NCI-H524 treated with DMSO at 0.1 percent for 48 hours (cell line): ENCODE results near the gene SPATA18.
"Not testable (repeated sequence)": the region's sequence is repeated elsewhere in the genome, so short reads cannot be mapped to it uniquely, and the experiment has no call there.

Experiments used
- DNase-seq: peaks from one replicate; lab custom pipeline; 2025; lab: John Stamatoyannopoulos, UW

Gene SPATA18

DNA sequence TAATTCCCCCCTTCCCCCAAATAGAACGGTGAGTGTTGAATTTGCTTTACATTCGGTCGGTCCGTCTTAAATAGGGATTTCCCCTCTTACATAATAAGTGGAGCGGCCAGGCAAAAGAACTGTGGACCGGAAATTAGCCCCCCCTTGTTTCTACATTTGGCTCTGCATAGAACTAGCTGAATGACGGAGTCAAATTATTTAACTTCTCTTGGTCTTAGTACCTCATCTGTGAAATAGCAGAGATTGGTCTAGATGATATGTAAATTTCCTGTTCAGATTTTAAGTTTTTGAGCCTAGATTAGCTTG, 1.3 kb downstream of the SPATA18 start:
- no peak for DNase-seq

DNA sequence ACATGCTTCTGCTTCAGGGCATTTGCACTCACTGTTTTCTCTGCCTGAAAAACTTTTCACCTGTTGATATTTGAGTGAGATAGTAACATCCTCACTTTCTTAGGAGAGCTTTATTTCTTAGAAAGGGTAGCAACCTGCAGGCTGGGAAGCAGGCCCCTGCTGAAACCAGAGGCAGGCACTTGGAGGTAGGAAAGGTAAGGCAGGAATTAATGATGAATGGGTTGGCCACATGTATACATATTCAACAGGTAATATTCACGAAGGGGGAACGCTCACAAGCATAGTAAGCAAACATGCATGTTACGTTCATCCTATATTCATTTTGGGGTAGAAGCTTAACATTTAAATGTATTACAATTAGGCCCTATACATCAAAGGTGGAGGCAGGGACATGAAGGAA, 3.1 kb downstream of the SPATA18 start:
- no peak for DNase-seq

DNA sequence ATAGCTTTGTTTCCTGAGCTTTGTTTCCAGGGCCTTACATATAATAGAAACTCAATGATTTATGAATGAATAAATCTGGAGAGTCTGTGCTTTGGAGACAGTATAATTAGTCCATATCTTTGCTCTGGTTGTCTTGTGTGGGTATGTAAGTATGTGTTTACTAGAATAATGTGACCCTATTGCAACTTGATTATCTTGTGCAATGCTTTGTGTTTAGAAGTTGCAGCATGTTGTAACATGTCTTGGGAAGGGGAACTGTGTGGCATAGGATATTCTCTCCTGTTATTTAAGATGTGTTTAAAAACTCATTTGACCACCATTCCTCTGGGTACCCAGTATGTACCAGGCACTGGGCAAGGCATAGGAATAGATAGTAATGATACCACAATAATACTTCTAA, 6.1 kb downstream of the SPATA18 start:
- DNase-seq, result no peak

DNA sequence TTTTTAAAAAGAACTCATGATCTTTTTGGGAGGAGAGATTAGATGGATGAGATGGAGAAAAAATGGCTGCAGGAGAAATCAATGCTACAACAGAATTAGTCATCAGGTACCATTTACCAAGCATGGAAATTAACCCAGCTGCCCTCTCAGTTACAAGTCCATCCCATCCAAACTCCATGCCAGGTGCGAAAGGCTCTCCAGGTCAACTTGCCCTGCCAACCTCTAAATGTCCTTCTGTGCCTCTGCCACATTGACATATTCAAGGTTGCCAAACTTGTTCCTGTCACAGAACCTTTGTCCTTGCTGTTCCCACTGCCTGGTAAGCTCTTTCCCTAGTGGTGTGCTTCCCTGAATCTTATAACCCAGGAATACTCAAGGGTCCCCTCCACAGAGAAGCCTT, 7.2 kb downstream of the SPATA18 start:
- DNase-seq, result no peak

DNA sequence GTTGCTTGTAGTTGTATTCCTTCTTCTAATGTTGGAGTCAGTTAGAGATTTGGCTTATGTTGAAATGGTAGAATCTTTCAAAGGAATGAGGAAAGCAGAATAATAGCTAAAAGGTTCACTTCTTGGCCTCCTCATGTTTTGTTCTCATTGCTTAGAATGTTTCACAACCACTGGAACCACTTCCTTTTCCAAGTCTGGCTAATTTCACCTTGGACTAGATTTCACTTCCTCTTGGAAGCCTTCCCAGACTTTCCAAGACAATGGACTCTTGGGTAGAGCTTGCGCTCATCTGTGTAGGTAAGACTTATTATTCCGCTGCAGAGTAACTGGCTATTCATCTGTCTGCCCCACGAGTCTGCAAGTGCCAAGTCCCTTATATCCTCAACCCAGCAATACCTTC, 8.3 kb downstream of the SPATA18 start:
- DNase-seq, result no peak

DNA sequence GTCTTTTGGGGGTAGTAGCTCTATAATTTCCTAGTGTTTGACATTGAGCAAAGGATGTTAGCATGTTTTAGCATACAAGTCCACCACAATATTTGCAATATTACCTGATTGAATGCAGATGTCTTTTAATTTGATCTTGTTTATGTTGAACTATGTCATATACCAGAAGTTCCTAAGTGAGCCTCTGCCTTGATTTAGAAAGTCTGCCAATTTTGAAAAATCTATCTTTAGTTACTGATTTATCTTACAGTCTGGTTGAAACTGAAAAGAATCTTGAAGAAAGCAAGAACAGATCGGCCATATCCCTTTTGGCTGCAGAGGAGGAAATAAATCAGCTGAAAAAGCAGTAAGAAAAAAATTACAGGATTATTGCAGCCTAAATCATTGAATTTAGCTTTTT, 18.5 kb downstream of the SPATA18 start:
- DNase-seq, result no peak

DNA sequence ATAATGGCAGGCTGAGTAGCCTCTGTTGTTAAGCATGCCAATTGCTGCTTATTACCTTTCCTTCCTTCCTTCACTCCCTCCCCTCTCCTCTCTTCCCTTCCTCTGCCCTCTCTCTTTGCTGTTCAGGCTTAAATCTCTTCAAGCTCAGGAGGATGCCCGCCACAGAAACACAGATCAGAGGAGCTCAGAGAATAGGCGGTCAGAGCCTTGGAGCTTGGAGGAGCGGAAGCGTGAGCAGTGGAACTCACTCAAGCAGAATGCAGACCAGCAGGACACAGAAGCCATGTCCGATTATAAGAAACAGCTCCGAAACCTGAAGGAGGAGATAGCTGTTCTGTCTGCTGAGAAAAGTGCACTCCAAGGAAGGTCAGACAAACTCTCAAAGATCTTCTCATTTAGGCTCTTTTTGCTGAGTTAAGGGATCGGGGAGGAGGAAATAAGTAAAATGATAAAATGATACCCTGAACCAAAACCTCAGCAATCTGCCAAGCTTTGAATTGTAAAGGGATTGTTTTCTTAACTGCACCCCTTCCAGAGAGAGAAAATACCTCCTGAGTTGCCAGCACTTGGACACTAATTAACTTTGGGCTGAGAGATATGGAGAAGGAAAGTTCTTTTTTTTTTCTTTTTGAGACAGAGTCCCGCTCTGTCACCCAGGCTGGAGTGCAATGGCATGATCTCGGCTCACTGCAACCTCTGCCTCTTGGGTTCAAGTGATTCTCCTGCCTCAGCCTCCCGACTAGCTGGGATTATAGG, 20.9 kb downstream of the SPATA18 start:
- no peak for DNase-seq

DNA sequence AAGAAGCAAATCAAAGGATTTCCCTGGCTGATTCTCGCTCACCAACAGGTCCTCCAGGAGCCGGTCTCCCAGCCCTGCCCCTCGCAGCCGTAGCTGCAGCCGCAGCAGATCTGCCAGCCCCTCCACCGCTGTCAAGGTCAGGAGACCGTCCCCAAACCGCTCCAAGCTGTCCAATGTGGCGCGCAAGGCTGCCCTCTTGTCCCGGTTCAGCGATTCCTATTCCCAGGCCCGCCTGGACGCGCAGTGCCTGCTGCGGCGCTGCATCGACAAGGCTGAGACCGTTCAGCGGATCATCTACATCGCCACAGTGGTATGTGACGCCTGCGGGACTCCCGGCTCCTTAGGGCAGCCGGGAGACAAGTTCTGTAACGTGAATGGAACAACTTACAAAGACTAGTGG, 25.6 kb downstream of the SPATA18 start:
- no peak for DNase-seq

DNA sequence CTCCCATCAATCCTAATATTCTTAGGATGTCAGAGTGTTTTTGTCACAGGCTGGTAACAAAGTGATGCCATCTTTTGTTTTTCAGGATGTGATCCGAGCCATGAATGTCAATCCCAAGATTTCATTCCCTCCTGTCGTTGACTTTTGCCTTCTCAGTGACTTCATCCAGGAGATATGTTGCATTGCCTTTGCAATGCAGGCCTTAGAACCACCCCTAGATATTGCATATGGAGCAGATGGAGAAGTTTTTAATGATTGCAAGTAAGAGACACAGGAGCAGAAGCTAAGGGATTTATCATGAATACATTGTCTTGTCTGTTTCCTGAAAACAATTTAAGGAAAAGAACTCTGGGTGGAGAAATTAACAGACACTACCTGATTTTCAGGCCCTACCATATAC, 28.6 kb downstream of the SPATA18 start:
- no peak for DNase-seq

DNA sequence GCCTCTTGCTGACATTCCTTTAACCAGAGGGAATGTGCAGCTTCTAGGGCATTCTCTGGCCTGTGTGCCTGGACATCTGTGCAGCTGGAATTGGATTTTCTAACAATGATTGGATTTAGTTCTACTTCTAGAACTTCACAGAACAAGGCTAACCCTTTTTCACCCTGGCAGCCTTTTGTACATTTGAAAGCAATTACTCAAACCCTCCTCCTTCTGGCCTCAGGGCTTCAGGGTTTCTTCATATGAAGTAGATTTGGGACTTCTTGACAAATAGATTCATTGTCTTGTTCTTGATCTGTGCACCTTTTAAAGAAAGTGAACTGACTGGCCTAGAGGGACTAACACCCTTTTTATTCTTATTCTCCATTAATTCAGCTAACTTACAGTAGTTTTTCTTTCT, 30.1 kb downstream of the SPATA18 start:
- no peak for DNase-seq

DNA sequence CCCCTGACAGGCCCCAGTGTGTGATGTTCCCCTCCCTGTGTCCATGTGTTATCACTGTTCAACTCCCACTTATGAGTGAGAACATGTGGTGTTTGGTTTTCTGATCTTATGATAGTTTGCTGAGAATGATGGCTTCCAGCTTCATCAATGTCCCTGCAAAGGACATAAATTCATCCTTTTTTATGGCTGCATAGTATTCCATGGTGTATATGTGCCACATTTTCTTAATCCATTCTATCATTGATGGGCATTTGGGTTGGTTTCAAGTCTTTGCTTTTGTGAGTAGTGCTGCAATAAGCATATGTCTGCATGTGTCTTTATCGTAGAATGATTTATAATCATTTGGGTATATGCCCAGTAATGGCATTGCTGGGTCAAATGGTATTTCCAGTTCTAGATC, 35.3 kb downstream of the SPATA18 start:
- not testable (repeated sequence) for DNase-seq

DNA sequence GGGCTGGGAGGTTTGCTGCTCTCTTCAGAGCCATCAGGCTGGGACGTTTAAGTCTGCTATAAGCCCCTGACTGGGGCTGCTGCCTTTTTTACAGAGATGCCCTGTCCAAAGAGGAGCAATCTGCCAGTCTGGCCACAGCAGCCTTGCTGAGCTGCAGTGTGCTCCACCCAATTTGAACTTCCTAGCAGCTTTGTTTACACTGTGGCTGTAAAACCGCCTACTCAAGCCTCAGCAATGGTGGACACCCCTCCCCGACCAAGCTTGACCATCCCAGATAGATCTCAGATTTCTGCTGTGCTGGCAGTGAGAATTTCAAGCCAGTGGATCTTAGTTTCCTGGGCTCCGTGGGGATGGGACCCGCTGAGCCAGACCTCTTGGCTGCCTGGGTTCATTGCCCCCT, 40.7 kb downstream of the SPATA18 start:
- no peak for DNase-seq

DNA sequence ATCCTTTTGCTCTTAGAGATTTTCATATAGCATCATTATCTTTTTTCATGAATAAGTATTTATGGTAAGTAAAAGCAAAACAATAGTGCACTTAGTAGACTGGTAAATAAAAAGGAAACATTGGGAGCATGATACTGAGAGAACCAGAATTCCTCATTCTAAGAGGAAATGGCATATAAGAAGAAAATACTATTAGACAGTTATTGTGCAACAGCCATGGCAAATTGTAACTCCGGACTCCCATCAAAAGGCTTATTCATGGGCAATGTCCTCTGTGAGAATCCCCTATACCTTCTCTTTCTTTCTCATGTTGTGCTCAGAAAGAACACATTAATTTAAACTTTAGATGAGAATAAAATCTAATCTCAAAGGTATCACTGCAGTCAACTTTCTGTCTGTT, 42.4 kb downstream of the SPATA18 start:
- no peak for DNase-seq

DNA sequence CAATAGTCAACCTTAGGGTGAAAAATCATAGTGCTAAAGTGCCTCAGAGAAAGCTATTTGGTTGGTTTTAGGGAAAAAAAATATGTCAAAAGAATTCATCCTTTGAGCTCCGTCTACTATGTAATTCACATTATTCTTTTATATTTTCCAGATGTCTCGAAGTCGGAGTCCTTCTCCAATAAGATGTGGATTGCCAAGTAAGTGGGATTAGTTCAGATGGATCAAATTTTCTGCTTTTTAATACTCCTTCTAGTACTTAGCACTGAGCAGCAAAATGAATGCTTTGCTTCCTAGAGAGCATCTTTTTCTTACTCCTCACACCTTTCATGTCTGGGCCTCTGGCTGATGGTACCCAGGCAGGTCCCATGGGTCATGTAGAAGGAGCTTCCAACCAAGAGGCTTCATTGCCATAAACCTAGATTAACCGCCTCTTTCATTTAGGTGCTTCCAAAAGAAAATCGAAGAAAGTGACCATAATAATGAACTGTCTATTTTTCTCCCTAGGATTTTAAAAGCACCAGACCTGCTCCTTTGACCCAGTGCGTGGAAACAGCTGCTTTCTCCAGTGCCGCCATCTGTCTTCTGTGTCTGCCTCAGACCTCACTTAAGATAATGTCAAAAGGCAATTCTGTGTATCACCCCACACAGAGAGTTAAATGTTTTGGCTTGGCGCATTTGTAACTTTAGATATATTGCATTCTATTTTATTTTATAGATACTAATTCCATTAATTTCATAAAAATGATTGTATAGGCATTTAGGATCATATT, 43.5 kb downstream of the SPATA18 start:
- DNase-seq, result peak; percentile 25

DNA sequence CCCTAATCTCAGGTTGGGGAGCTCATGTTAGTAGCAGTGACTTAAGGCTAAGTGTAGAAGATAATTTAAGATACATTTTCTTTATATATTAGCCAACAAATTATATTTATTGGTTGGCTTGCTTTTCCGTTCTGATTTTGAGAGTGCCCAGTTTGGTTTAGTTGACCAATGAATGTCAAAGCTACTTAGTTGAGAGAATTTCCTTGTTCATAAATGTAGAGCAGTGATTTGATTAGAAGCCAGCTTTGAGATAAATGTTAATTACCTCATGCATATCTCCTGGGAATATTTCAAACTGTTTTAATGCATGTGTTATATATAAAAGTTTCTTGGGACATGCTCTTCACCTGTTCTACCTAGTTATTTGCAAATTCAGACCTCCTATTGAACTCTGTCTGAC, 44.3 kb downstream of the SPATA18 start:
- no peak for DNase-seq

DNA sequence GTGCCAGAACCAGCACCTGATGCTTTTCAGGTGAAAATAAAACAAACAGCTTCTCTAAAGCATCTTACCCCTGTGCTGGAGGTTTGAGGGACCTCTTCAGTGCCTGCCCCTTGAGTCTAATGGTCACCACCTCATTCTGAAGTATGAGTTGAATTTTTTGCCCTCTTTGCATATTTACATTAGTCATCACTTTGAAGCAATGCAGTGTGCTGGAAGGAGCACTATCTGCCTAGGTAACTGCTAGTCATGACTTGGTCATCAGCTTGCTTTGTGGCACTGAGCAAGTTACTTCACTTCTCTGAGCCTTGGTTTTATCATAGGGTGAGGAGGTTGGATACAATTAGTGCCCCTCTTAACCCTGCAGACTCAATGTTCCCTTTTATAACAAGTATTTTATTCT, 44.9 kb downstream of the SPATA18 start:
- no peak for DNase-seq

DNA sequence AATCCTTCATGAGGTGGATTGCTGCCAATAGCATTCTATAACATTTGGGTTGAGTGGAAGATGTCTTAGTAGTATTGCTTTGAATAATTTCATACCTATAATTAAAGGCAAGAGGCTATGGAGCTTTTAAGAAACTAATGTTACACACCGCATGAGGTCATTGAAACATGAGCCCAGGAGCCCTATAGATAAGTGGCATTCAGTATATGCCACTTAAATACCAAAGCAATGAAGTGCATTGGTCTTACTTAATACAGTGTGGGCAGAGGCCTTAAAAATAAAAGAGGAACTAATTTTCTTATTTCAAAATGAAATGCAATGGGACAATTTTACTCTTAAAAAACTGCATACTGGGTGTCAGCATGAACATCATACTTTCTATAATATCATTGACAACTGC, 47.5 kb downstream of the SPATA18 start:
- peak; percentile 93 for DNase-seq

DNA sequence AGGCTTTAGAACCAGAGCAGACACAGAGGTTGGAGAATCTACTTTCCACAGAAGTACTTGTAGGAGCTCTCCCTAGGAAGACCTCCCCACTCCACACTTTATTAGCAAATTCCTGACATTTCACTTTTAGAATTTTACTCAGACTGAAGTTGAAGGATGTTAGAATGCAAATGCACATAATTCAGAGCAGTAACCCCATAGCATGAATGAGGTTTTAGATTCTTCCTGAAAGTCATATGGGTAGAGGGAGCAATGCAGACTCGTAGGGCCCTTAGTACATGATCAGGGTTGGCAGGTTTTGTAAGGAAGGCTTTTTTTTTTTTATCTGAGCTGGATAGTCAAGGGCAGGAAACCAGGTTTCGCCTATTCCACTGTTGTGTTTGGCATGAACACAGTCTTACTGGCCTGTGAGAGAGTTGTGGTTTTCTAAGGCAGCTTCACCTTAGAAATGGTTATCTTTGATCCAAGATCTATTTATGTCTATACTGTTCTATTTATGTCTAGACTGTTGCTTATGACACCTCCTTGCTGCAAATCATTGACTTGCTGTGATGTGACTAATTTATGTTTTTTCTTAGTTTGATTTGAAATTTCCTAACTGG, 48.9 kb downstream of the SPATA18 start:
- no peak for DNase-seq

DNA sequence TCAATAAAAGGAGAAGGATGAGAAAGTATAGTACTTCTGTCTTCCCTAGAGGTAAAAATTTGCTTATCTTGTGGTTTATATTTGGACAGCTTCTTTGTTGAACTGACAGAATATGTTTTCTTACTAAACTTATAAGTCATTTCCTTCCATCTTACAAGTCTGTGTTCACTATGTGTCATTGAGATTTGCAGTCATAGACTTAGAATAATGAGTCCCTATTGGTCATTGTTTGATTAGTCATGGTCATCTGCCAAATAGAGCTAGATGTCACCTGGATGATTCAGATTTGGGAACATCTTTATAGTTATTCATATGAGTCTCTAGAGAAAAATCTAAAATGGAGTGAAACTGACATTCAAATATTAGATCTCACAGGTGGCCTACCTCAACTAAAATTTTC, 51.5 kb downstream of the SPATA18 start:
- no peak for DNase-seq

DNA sequence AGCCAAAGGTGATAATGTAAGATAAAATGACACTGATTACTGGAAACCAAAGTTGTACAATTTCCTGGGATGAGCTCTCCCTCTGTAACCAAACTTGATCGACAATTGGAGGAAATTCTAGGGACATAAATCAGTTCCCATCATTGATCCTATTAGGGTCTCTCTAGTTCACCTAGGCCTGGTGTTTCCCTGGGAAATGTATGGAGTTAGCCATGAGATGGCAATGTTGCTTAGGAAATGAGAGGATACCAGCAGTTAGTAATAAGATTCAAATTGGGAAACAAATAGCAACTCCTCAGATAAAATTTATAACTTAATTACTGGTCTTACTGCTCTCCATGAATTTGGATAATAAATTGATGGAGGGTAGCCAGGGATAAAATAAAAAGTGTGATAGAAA, 52.2 kb downstream of the SPATA18 start:
- no peak for DNase-seq

DNA sequence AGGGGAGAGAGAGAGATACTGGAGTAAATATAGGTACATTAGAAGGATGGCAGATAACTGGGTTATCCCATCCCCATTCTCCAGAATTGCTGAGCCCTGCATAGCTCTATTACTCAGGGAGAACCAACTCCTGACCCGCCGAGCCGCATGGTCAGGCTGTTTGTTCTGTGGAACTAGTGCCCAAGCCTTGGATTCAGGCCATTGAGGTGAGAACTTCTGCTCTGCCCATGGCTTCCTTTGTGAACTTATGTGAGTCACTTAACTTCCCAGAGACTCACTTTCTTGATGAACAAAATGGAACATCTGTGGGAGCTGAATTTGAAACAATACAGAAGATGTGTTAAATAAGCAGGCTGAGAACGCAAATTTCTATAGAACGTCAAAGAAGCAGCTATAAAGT, 54.2 kb downstream of the SPATA18 start:
- no peak for DNase-seq

DNA sequence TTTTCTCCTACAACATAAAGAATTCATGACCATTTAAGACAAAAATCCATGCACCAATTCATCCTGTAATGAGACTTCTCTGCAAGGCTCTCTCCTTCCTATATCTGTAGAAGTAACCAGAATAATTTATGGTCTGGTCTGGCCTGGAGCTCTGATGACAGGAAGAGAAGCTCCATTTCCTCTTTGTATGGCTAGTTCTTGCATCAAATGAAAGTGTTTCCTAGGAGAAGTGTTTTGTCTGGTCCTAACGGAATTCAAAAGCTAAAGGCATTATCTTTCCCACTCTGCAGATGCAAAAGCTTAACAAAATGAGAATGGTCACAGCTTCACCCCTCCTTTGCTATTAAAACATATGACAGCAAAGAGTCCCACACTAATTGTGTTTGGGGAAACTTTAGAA, 55.1 kb downstream of the SPATA18 start:
- DNase-seq, result no peak

DNA sequence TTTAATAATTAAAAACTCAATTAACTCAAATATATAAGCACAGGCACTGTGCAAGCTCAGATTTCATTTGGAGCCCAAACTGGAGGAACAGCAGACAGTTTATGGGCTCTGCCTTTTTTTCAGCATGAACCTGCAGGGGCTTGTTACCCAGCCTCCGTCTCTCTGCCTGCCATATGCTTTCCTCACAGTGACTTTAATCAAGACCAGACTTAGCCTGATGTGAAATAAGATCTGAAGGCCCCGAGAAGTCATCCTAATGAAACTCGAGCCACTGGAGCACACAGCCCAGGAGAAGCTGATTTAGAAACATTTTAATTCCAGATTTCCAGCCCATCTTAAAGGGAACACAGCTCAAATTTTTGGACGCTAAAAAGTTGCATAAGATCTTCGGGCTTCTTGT, 55.6 kb downstream of the SPATA18 start:
- peak; percentile 1 for DNase-seq

DNA sequence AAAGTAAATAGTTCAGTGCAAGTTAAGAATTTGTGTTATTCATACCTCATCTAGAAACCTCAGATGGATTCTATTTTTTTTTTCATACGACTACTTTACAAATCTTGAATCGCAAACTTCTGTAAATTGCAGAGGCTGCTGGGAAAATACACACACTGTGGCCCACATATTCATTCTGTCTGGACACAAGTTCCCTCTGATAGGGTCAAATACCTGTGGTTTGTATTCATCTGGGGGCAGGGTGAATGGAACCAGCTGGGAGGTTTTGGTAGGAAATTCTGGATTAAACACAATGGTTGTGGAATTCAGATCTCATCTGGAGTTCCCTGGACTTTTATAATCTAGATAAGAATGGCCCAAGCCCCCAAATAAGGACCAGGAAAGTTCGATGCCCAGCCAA, 56.2 kb downstream of the SPATA18 start:
- no peak for DNase-seq
